ENCODE measurements around the gene FAHD2B.
"Not testable (repeated sequence)": the region's sequence is repeated elsewhere in the genome, so short reads cannot be mapped to it uniquely, and the experiment has no call there.

The FAHD2B gene, protein sequence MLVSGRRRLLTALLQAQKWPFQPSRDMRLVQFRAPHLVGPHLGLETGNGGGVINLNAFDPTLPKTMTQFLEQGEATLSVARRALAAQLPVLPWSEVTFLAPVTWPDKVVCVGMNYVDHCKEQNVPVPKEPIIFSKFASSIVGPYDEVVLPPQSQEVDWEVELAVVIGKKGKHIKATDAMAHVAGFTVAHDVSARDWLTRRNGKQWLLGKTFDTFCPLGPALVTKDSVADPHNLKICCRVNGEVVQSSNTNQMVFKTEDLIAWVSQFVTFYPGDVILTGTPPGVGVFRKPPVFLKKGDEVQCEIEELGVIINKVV

DNA sequence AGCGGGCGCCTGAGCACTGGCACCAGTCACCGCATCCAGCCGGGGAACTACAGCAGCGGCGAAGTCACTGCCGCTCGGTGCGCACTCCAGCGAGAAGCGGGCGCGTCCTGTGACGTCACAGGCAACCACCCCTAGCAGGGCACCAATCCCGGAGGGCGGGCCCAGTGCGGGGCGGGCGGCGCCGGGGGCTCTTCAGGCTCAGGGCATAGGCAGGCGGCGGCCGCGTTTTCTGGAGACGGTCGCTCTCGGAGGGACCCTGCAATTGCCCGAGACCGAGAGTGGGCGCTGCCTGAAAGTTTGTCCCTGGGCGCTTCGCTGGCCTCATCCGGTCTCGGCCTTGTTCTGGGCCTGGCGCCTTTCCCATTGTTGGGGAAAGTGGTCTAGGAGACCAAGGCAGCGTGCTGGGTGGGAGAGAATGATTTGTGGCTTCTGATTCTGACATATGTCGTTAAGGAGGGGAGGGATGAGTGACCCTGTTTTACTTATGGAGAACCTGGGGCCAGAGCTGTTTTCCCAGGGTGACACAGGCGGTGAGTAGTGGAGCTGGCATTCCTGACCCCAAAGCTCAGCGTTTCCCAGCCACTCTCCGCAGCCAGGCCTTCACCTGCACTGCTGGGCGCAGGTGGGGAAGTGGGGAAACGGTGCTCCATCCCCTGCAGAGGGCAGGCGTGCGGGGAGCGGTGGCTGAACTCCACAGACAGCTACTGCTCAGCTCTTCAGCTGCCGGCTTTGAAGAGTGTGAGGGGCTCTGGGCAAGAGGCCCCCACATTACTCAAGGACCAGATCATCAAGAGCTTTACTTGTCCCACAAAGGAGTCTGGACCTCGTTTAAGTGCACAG lies at the start of gene FAHD2B:
Gene FAHD2B (minus strand): TSS at position 111 of the 840 bp plus-strand sequence. CDS start 3,176 bp downstream, outside the sequence.
- peak; percentile 50 to 71 for DNase-seq

DNA sequence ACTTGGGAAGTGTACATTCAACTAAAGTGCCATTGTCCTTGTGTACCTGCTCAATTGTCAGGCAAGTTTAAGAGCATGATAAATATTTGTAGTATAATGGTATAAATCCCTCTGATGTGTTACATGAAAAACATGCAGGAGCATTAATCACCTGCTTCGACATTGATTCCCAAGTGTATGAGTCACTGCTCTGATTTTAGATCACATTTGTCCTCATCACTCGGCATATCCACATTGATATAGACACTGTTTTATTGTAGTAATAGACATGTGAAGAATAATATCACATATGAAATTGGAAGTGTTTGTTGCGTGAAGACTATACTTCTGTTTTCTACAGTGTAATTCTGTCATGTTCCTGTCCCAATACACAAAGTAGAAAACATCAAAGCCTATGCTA lies 49.3 kb upstream of the FAHD2B start:
- DNase-seq, result not testable (repeated sequence)

DNA sequence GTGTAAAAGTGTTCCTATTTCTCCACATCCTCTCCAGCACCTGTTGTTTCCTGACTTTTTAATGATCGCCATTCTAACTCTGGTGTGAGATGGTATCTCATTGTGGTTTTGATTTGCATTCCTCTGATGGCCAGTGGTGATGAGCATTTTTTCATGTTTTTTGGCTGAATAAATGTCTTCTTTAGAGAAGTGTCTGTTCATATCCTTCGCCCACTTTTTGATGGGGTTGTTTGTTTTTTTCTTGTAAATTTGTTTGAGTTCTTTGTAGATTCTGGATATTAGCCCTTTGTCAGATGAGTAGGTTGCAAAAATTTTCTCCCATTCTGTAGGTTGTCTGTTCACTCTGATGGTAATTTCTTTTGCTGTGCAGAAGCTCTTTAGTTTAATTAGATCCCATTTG lies 34.4 kb upstream of the FAHD2B start:
- not testable (repeated sequence) for DNase-seq

DNA sequence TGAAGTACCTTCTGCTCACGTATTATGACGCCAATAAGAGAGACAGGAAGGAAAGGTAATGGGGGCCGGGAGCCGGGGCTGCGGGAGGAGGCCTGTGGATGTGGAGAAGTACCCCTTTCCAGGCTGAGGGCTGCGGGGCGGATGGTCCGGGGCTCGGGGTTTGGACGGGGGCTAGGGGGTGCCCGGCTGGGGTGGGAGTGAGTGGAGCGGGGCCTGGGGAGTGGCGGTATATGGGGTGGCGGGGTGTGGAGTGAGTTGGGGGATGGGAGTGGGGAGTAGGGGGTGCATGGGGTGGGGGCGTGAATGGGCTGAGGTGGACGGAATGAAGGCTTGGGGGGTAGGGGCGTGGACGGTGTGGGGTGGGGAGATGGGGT lies 19.2 kb upstream of the FAHD2B start:
- not testable (repeated sequence) for DNase-seq

DNA sequence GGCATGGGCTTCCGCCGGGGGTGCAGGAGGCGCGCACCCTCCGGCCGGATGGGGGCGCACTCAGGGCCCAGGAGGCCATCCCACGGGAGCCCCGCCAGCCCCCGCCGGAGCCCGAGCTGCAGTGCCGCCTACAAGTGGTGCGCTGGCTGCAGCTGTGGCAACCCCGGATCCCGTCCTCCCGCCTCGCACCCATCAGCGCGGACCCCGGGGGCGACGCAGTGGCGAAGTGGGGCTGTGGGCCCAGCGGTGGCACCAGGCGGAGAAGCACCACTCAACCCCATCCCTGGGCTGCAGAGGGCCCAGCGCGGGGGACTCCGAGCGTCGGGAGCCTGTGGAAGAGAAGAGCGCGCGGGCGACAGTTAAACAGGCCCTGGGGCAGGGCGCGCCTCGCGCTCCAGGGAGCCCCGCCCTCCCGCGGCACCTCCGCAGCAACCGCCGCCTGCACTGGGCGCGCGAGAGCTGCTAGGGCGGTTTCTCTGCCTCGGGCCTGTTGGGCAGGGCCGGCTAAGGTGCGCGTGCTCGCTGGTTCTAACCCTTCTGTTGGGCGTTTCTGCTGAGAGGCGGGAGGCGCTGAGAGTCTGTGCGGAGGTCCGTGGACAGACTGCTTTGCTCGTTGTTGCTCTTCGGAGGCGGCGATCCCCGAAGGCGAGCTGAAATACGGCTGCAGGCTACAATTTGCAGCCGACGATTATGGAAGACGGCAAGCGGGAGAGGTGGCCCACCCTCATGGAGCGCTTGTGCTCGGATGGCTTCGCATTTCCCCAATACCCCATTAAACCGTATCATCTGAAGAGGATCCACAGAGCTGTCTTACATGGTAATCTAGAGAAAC lies 18.6 kb upstream of the FAHD2B start, which contains the start of gene ANKRD36:
Gene ANKRD36 (plus strand): TSS at position 104 of the 832 bp plus-strand sequence. CDS start 587 bp downstream, at position 691.
- not testable (repeated sequence) for DNase-seq

DNA sequence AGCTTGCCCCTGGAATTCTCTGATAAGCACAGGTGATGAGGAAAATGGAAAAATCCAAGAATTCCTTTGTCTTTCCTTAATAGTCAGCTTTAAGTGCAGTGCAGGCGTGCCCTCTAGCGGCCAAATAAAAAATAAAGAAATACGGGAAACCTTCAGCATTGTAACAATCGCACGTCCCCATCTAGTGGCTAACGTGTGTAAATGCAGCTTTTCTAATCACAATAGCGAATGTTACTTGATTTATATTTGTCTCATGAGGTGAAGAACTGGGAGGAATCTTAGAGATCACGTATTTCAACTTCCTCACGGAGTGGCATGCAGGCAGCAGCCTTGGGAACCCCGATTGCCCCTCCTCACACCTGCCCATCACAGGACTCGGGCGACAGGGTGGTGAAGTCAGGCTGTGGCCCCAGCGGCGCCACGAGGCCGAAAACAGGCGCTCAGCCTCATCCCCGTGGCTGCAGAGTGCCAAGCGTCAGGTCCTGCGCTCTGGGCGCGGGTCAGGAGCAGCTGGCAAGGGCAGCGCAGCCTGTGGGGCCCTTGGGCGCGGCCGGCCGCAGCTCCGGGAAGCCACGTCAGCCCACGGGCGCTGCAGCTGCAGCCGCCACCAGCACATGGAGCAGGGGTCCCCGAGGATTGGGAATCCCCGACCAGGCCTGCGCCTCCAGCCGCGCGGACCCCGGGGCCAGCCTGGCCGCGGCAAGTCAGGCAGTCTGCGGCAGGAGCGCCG lies 17.8 kb upstream of the FAHD2B start:
- not testable (repeated sequence) for DNase-seq

DNA sequence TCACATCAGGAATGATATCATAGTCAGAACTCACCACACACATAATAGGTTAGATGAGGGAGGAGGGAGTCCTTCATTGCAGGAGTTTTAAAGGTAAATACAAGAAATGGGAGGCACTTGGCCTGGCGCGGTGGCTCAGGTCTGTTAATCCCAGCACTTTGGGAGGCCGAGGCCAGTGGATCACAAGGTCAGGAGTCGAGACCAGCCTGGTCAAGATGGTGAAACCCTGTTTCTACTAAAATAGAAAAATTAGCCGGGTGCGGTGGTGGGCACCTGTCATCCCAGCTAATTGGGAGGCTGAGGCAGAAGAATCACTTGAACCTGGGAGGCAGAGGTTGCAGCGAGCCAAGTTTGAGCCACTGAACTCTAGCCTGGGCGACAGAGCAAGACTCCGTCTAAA lies 16.6 kb upstream of the FAHD2B start:
- DNase-seq, result not testable (repeated sequence)

DNA sequence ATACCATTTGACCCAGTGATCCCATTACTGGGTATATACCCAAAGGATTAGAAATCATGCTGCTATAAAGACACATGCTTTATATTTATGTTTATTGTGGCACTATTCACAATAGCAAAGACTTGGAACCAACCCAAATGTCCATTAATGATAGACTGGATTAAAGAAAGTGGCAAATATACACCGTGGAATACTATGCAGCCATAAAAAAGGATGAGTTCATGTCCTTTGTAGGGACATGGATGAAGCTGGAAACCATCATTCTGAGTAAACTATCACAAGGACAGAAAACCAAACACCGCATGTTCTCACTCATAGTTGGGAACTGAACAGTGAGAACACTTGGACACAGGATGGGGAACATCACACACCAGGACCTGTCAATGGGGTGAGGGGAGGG lies 12.2 kb upstream of the FAHD2B start:
- not testable (repeated sequence) for DNase-seq

DNA sequence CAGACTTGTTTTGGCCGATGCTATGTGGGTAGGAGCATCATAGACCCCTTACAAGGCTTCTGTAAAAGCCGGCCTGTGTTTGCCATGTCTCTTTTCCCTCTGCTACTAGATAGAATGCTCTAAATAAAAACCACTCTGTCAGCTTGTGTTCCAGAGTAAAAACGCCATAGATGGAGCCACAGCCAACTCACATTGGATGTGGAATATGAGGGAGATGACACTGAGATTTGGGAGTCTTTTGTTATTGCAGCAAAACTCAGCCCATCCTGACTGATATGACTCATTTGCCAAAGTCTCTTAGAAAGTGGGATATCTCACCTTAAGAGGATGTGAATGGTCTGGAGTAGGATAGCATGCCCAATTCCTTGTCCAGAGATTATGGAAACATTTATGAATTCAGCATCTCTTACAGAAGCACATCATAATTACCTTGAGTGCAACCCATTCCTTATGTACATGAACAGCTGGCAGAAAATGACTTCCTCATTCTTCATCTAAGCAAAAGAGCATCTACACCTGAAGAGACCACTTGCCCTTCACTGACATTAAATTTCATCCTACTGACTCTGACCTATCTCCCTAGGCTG lies 4.2 kb upstream of the FAHD2B start:
- not testable (repeated sequence) for DNase-seq

DNA sequence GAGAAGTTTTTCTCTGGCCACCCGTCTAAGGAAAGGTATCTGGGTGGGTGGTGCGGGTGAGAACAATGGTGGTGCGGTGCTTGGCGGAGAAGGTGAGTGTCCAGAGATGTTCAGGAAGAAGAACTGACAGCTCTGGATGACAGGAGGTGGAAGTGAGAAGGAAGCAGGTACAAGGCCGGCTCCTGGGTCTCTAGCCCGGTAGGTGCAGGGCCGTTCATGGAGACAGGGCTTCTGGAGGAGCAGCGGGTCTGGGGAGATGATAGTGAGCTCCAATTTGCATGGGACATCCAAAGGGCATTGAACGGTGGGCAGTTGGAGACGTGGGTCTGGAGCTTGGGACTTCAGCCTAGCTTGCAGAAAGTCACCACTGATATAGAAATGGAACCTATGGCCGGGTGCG lies 979 bp upstream of the FAHD2B start:
- DNase-seq, result peak in 1 of 2 experiments; percentile 1

DNA sequence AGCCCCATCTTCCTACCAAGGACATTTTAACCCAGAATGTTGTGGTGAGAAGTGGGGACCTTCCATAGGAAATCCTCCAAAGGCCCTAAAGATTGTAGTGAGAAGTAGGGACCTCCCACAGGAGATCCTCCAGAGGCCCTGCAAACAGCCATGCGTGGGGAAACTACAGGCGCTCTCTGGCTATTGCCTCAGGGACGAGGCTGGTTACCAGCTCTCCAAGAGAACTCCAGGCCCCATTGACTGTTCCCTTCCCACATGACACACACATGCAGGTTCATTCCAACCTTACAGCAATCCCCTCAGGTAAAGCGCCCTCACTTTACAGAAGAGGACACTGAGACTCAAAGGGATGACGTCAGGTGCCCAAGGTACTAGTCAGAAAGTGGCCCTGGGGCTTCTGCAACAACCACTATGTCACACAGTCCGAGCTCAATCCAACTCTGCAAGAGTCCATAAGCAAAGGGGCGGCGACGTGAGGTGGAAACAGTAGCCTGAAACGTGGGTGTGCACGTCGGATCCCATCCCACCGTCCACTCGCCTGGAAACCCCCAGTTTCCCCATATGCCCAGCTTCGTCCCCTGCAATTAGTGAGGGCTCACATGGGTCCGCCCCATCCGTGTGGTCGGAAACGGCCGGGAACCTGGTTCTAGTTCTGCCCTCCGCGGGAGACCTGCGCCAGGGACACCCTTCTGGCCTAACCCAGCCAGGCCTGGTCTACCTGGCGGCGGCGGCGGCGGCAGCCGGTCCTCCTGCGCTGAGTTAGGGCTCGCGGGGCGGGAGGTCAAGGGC lies 505 bp downstream of the FAHD2B start:
- not testable (repeated sequence) for DNase-seq

DNA sequence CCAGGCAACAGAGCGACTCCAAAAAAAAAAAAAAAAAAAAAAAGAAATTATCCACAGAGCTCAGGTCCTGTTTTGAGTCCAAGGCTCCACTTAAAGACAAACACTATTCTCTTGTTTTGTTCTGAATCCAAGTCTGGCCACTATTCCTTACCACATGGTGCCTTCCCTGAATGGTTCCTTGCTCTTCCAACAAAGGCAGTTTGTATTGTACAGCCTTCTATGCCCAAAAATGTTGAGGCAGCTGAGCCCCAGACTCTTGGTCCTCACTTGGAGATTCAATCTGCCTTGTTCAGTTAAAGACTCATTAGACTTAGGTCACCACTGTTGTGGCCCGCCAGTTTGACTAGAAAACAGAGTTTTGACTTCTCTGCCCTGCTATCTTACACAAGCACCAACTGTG lies 1.7 kb downstream of the FAHD2B start:
- not testable (repeated sequence) for DNase-seq

DNA sequence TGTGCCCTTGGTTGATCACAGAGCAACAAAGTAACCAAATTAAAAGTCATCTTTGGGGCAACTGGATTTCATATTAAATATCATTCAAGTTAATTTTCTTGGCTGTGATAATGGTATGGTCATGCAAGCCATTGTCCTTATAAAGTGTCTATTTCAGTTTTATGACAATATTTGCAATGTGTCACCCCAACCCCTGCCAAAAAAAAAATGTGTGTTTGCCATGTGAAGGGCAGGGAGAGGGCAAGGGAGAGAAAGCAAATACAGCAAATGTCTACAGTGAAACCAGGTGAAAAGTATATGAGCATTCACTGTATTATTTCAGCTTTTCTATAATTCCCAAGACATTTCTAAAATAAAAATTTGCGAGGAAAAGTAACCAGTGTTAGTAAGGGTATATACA lies 6.0 kb downstream of the FAHD2B start:
- peak in 1 of 2 experiments; percentile 9 for DNase-seq

DNA sequence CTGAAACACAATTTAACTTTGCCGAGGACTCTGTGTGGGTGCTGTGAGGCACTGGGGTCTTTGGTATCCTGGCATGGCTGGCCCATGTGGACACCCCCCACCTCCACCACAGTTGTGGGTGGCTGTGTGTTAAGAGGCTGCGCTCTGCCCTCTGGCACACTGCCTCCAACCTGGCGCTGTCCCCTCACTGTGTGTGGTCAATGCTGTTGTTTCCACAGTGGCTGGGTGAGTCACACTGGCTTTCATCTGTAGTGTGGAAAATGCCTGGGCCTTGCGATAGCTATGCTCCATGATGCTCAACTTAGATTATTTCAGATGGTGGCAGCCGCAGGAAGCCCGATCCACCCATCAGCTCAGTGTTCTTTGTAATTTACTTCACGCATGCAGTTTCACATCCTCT lies 9.6 kb downstream of the FAHD2B start:
- not testable (repeated sequence) for DNase-seq

DNA sequence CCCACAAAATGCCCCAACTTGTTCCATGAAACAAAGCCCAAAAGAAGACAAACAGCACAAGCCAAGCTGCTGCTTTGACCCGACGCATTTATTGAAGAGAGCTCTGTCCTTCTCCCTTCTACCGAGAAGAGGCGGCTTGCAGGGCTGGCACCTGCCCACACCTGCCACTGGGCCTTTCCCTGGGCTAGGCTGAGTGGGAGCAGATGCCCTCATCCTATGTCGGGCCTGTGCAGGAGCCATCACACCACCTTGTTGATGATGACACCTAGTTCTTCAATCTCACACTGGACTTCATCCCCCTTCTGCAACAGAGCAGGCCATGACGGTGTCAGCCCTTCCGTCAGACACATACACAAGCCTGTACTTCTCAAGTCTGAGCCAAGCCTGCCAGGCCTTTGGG lies 11.2 kb downstream of the FAHD2B start:
- DNase-seq, result not testable (repeated sequence)

DNA sequence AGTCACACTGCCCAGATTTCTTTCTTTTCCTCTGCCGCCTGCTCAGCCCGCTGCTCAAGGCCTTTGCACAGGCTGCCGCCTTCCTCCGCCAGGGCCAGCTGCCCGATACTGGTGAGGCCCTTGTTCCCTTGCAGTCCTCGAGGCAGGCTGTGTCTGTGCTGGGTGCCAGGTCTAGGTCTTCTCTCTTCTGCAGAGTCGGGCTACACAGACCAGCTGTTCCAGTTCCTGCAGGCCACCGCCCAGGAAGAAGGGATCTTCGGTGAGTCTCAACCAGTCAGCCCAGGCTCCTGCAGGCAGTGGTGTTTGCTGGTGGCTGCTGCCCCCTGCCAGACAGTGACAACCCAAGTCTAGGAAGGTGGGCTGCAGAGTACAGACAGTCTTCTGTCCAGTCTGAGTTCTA lies 12.5 kb downstream of the FAHD2B start:
- DNase-seq, result not testable (repeated sequence)

DNA sequence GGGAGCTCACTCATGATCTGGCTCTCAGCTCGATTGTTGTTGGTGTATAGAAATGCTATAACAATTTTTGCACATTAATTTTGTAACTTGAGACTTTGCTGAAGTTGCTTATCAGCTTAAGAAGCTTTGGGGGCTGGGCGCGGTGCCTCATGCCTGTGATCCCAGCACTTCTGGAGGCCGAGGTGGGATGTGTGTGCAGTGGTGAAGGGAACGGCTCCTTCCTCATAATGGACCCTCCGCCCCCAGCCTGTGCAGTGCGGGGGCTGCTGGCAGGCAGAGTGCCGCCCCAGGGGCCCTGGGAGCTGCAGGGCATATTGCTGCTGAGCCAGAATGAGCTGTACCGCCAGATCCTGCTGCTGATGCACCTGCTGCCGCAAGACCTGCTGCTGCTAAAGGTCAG lies 13.8 kb downstream of the FAHD2B start:
- not testable (repeated sequence) for DNase-seq

DNA sequence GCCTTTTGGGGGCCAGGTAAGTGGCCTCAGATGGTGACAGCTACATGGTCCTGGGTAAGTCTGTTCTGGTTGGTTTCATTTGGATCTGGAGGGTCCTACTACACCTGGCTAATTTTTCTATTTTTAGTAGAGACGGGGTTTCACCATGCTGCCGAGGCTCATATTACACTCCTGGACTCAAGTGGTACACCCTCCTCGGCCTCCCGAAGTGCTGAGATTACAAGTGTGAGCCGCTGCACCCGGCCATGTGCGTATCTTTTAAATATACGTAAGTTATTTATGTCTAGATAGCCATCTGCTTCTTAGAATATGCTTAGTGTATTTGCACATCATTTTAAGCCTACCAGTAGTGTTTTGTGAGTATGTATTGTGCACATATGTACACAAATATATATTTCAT lies 17.5 kb downstream of the FAHD2B start:
- DNase-seq, result not testable (repeated sequence)

DNA sequence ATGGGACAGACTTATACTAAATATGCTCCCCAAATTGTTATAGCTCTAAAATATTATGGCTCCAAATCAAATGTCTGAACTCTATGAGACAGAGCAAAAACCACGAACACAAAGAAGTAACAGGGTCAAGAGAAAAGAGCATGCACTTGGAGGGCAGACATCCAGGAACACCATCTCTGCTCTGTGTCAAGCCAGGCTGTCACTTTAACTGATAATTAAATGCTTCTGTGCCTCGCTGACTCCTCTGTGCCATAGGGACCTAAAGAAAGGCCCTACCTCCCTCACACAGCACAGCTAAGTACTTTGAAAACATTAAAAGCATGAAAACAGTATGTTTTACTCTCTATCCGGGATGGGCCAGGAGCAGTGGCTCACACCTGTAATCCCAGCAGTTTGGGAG lies 23.8 kb downstream of the FAHD2B start:
- DNase-seq, result not testable (repeated sequence)

DNA sequence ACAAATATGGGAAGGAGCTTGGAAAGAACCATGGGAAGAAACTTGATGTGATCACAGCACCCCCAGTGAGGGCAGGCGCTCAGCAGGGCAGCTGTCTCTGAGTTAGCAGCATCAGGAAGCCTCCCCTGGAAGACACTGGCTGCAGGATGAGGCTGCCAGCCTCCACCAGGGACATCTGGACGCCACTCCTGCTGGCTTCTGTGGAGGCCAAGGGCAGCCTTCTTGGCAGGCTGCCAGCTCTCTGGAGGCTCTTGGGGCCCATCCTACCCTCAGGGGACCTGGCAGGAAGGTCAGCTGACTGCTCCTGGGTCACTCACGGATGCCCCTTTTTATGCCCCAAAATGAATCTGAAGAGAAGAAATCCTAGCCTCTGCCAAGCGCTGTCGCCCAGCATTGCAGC lies 26.0 kb downstream of the FAHD2B start:
- DNase-seq, result not testable (repeated sequence)

DNA sequence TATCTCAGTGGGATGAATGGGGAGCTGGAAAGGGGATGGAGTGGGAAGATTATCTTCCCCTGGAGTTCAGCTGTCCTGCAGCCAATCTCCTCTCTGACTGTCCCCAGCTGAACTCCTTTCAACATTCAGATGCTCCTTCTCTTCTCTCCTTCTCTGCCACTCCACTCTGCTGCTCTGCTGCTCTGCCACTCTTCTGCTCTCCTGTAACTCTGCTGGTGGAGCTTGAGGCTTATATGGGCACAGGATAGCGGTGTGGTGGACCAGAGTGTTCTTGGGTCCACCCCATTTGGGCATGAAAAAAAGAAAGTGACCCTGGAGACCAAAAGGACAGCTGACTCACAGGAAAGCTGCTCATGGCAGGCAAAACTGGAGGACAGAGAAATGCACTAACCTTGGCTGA lies 26.6 kb downstream of the FAHD2B start:
- DNase-seq, result no peak

Measured in NCI-H2081 (cell line).